H9 (cell line): ENCODE measurements around the gene INPP5J. TPM values are rescaled to one million over a fixed set of nuclear protein-coding genes. Genes with fewer than 3 reads are reported as not detected.

Experiments used
- DNase-seq: peaks from one replicate; pipeline ENCODE4 v3.0.0-alpha.2; 2017
- H2AFZ ChIP-seq: one replicate; pipeline ENCODE4 v1.6.1; 2013; ENCODE audit warnings: mild to moderate bottlenecking, low read length, control low read depth, moderate library complexity
- H2AK5ac ChIP-seq: 2 replicates; pipeline ENCODE4 v1.6.1; 2013; ENCODE audit warnings: low read length, control low read depth, mixed read lengths; ENCODE audit not compliant: insufficient read length
- H2BK120ac ChIP-seq: one replicate; pipeline ENCODE4 v1.6.1; 2013; ENCODE audit warnings: low read depth, mild to moderate bottlenecking, low read length, control low read depth, inconsistent platforms; ENCODE audit not compliant: poor library complexity, severe bottlenecking
- H2BK12ac ChIP-seq: 2 replicates; pipeline ENCODE4 v1.6.1; 2013; ENCODE audit warnings: low read length, control low read depth, mixed read lengths, low read depth; ENCODE audit not compliant: insufficient read length
- H2BK15ac ChIP-seq: 2 replicates; pipeline ENCODE4 v1.6.1; 2013; ENCODE audit warnings: low read depth, low read length, control low read depth
- H2BK20ac ChIP-seq: one replicate; pipeline ENCODE4 v1.6.1; 2013; ENCODE audit warnings: low read depth, mild to moderate bottlenecking, low read length, control low read depth, inconsistent platforms; ENCODE audit not compliant: poor library complexity, severe bottlenecking
- H2BK5ac ChIP-seq: 2 replicates; pipeline ENCODE4 v1.6.1; 2013; ENCODE audit warnings: low read length, control low read depth, mixed read lengths; ENCODE audit not compliant: insufficient read length
- H3K14ac ChIP-seq: 2 replicates; pipeline ENCODE4 v1.6.1; 2013; ENCODE audit warnings: low read length, control low read depth; ENCODE audit not compliant: insufficient read depth
- H3K18ac ChIP-seq: 2 replicates; pipeline ENCODE4 v1.6.1; 2013; ENCODE audit warnings: low read depth, mild to moderate bottlenecking, mixed read lengths, low read length, control low read depth; ENCODE audit not compliant: insufficient read length
- H3K23ac ChIP-seq: 2 replicates; pipeline ENCODE4 v1.6.1; 2013; ENCODE audit warnings: low read length, control low read depth, mixed read lengths, low read depth; ENCODE audit not compliant: insufficient read length
- H3K23me2 ChIP-seq: 2 replicates; pipeline ENCODE4 v1.6.1; 2013; ENCODE audit warnings: low read depth, mild to moderate bottlenecking, mixed read lengths, low read length, control low read depth; ENCODE audit not compliant: insufficient read length, poor library complexity, severe bottlenecking
- H3K27ac ChIP-seq: 2 replicates; pipeline ENCODE4 v1.5.1; 2013; ENCODE audit warnings: low read length, control low read depth, mixed read lengths, low read depth; ENCODE audit not compliant: insufficient read length
- H3K27me3 ChIP-seq: 2 replicates; pipeline ENCODE4 v1.6.1; 2013; ENCODE audit warnings: low read length, control low read depth, inconsistent platforms; ENCODE audit not compliant: insufficient read depth
- H3K4ac ChIP-seq: 2 replicates; pipeline ENCODE4 v1.6.1; 2013; ENCODE audit warnings: low read depth, mild to moderate bottlenecking, control low read depth, inconsistent platforms, low read length, moderate library complexity
- H3K4me1 ChIP-seq: 2 replicates; pipeline ENCODE4 v1.6.1; 2013; ENCODE audit warnings: low read length, control low read depth, inconsistent platforms; ENCODE audit not compliant: insufficient read depth
- H3K4me2 ChIP-seq: 2 replicates; pipeline ENCODE4 v1.6.1; 2013; ENCODE audit warnings: low read length, control low read depth, mixed read lengths; ENCODE audit not compliant: insufficient read length, insufficient read depth
- H3K56ac ChIP-seq: 2 replicates; pipeline ENCODE4 v1.6.1; 2013; ENCODE audit warnings: low read depth, mild to moderate bottlenecking, mixed read lengths, low read length, control low read depth; ENCODE audit not compliant: insufficient read length
- H3K79me1 ChIP-seq: 2 replicates; pipeline ENCODE4 v1.6.1; 2013; ENCODE audit warnings: low read depth, mild to moderate bottlenecking, moderate library complexity, low read length, control low read depth, inconsistent platforms; ENCODE audit not compliant: insufficient read depth, poor library complexity, severe bottlenecking
- H3K79me2 ChIP-seq: 2 replicates; pipeline ENCODE4 v1.6.1; 2013; ENCODE audit warnings: low read length, control low read depth, inconsistent platforms; ENCODE audit not compliant: insufficient read depth
- H3K9ac ChIP-seq: 2 replicates; pipeline ENCODE4 v1.6.1; 2013; ENCODE audit warnings: low read length, control low read depth, mixed read lengths; ENCODE audit not compliant: insufficient read length; ENCODE audit errors: extremely low read depth
- H3K9me3 ChIP-seq: one replicate; pipeline ENCODE4 v1.6.1; 2013; ENCODE audit warnings: low read depth, low read length, inconsistent platforms; ENCODE audit not compliant: control insufficient read depth
- H3T11ph ChIP-seq: one replicate; pipeline ENCODE4 v1.6.1; 2013; ENCODE audit warnings: mild to moderate bottlenecking, low read length, control low read depth, inconsistent platforms
- H4K20me1 ChIP-seq: one replicate; pipeline ENCODE4 v1.6.1; 2013; ENCODE audit not compliant: control insufficient read depth, insufficient read length, insufficient read depth
- H4K5ac ChIP-seq: 2 replicates; pipeline ENCODE4 v1.6.1; 2013; ENCODE audit warnings: low read depth, mild to moderate bottlenecking, mixed read lengths, low read length, control low read depth; ENCODE audit not compliant: insufficient read length
- H4K8ac ChIP-seq: replicated peaks from 2 replicates; pipeline ENCODE4 v1.6.1; 2013; ENCODE audit warnings: low read length, control low read depth, mixed read lengths, low read depth; ENCODE audit not compliant: insufficient read length
- H4K91ac ChIP-seq: 2 replicates; pipeline ENCODE4 v1.6.1; 2013; ENCODE audit warnings: low read depth, mild to moderate bottlenecking, moderate library complexity, mixed read lengths, low read length, control low read depth; ENCODE audit not compliant: insufficient read length
- H3K27ac Mint-ChIP-seq, 3 experiments: 2 replicates in 2 of 3; 3 replicates in 1 of 3; pipeline ENCODE4 v1.8.0; 2020 to 2021; ENCODE audit warnings: mixed read lengths in 3 of 3, mild to moderate bottlenecking in 1 of 3, moderate library complexity in 1 of 3
- H3K27me3 Mint-ChIP-seq: 2 replicates; pipeline ENCODE4 v1.8.0; 2021; ENCODE audit warnings: low read depth, mild to moderate bottlenecking, moderate library complexity, mixed read lengths
- H3K36me3 Mint-ChIP-seq, 3 experiments: 2 replicates in 2 of 3; 3 replicates in 1 of 3; pipeline ENCODE4 v1.8.0; 2020 to 2021; ENCODE audit warnings: low read depth in 3 of 3, mixed read lengths in 3 of 3; ENCODE audit not compliant: insufficient read depth in 1 of 3
- H3K4me1 Mint-ChIP-seq, 2 experiments: 2 replicates each; pipeline ENCODE4 v1.8.0; 2020; ENCODE audit warnings: mixed read lengths in 2 of 2
- H3K4me3 Mint-ChIP-seq, 2 experiments: 2 replicates in 1 of 2; 3 replicates in 1 of 2; pipeline ENCODE4 v1.8.0; 2020 to 2021; ENCODE audit warnings: mild to moderate bottlenecking in 2 of 2, mixed read lengths in 2 of 2, moderate library complexity in 1 of 2
- H3K9me3 Mint-ChIP-seq, 2 experiments: 2 replicates in 1 of 2; 3 replicates in 1 of 2; pipeline ENCODE4 v1.8.0; 2020; ENCODE audit warnings: mild to moderate bottlenecking in 2 of 2, mixed read lengths in 2 of 2, moderate library complexity in 1 of 2
- CTCF ChIP-seq: fragments of 200-600 bp; sonication (generic); conservative IDR thresholded peaks from 3 replicates; pipeline ENCODE4 v1.8.0; 2021; ENCODE audit warnings: antibody characterized with exemption, mild to moderate bottlenecking
- WGBS: extraction: QIAGEN DNeasy Blood & Tissue Kit; methylation state at CpG from one replicate; pipeline ENCODE4 v1.1.7; 2013; ENCODE audit warnings: missing lambda C conversion rate, low lambda C conversion rate, mixed read lengths; ENCODE audit not compliant: insufficient read length; ENCODE audit errors: extremely low coverage; 5-methylcytosine and 5-hydroxymethylcytosine counted together
- total RNA-seq: library from RNA; stranded (reverse); gene quantifications from 2 replicates; pipeline ENCODE4 v1.2.1, GENCODE V29; 2021

INPP5J gene
- total RNA-seq, 1 experiment from 2014 or later, result 4.9 TPM

- H4K8ac ChIP-seq, result no peak overlapping the region
- no peaks in the 10 kb centered on the region for H4K20me1 ChIP-seq
- H3K4me2 ChIP-seq, result no peak overlapping the region
- H3K9me3 Mint-ChIP-seq, result peaks cover 5% of the 10 kb centered on the region in 2 experiments
- H3K18ac ChIP-seq, result peak overlapping the region; percentile 25
- no peak overlapping the region for H3K4me3 Mint-ChIP-seq
- no peak overlapping the region for H3K14ac ChIP-seq
- no peaks in the 10 kb centered on the region for H3K27me3 ChIP-seq
- H3K79me1 ChIP-seq, result peaks cover 2% of the 10 kb centered on the region
- H3K27ac Mint-ChIP-seq, result no peak overlapping the region; a peak in 1 of 7 replicates
- H2BK12ac ChIP-seq, result no peak overlapping the region
- H3K27me3 Mint-ChIP-seq, result no peaks in the 10 kb centered on the region
- no peaks in the 10 kb centered on the region for H3K4me1 Mint-ChIP-seq
- H4K5ac ChIP-seq, result no peak overlapping the region
- no peak for TF ChIP-seq CTCF
- H3K4me1 ChIP-seq, result no peaks in the 10 kb centered on the region
- H3K36me3 Mint-ChIP-seq, result peaks cover 10 to 27% (median 10%) of the 10 kb centered on the region in 3 experiments
- H2BK15ac ChIP-seq, result no peak overlapping the region
- no peaks in the 10 kb centered on the region; the same call in 1 of the 2 replicates for H3K79me2 ChIP-seq
- no peaks in the 10 kb centered on the region for H3K23me2 ChIP-seq
- no peak overlapping the region for H3K27ac ChIP-seq
- no peak for DNase-seq
- no CpG with 5 or more reads among the region's 1 CpG for WGBS
- H2BK5ac ChIP-seq, result no peak overlapping the region
- no peak overlapping the region for H4K91ac ChIP-seq
- no peak overlapping the region for H3K9ac ChIP-seq
- H3K23ac ChIP-seq, result no peak overlapping the region
- H3K56ac ChIP-seq, result no peak overlapping the region
- H2BK120ac ChIP-seq, result no peak overlapping the region
- H2AFZ ChIP-seq, result no peak overlapping the region
- no peaks in the 10 kb centered on the region for H3K9me3 ChIP-seq
- H3T11ph ChIP-seq, result no peak overlapping the region
- no peak overlapping the region for H2AK5ac ChIP-seq
- no peak overlapping the region for H3K4ac ChIP-seq
- no peak overlapping the region for H2BK20ac ChIP-seq
Observed at GRCh38 chr22:31179345-31179744, 56.6 kb downstream of the INPP5J start.
